BE2C (cell line): ENCODE results near the gene BSND.

Source experiments
- DNase-seq: peaks from one replicate; pipeline ENCODE4 v3.0.0-alpha.2; 2020
- H3K27me3 ChIP-seq: fragments of 250-450 bp; sonication (Bioruptor Pico); 2 replicates; pipeline ENCODE4 v1.5.1; 2020; ENCODE audit warnings: mild to moderate bottlenecking
- H3K36me3 ChIP-seq: fragments of 250-450 bp; sonication (Bioruptor Pico); 2 replicates; pipeline ENCODE4 v1.5.1; 2020; ENCODE audit warnings: mild to moderate bottlenecking
- H3K4me1 ChIP-seq: fragments of 250-450 bp; sonication (Bioruptor Pico); 2 replicates; pipeline ENCODE4 v1.5.1; 2020
- H3K4me3 ChIP-seq: 2 replicates; pipeline ENCODE4 v1.5.1; 2011; ENCODE audit warnings: low read depth, low read length
- H3K9me3 ChIP-seq: fragments of 250-450 bp; sonication (Bioruptor Pico); 2 replicates; pipeline ENCODE4 v1.5.1; 2020
- CTCF ChIP-seq: IDR thresholded peaks from 2 replicates; pipeline ENCODE4 v1.5.1; 2012; ENCODE audit warnings: mild to moderate bottlenecking, low read depth, low read length

BSND gene

GRCh38 chr1:55061000-55061705 lies 62.4 kb downstream of the BSND start:
- peaks cover 4% of the 10 kb centered on the region; the same call in 1 of the 2 replicates for H3K4me1 ChIP-seq
- no peaks in the 10 kb centered on the region for H3K36me3 ChIP-seq
- TF ChIP-seq CTCF: no peak
- H3K9me3 ChIP-seq: no peaks in the 10 kb centered on the region
- H3K27me3 ChIP-seq: no peaks in the 10 kb centered on the region
- no peak overlapping the region for H3K4me3 ChIP-seq
- DNase-seq: no peak
